Type B pancreatic cell (in vitro differentiated cells): ENCODE data around the gene SLC2A5. TPM values are rescaled to one million over a fixed set of nuclear protein-coding genes. Genes with fewer than 3 reads are reported as not detected.

ENCODE experiments used
- DNase-seq: peaks from one replicate; pipeline ENCODE4 v3.0.0; 2021; ENCODE audit warnings: mixed read lengths; ENCODE audit not compliant: unreplicated experiment; ENCODE audit errors: extremely low spot score
- H3K27ac Mint-ChIP-seq: 2 replicates; pipeline ENCODE4 v1.8.0; 2021; ENCODE audit warnings: mild to moderate bottlenecking, mixed read lengths
- H3K27me3 Mint-ChIP-seq: 2 replicates; pipeline ENCODE4 v1.8.0; 2021; ENCODE audit warnings: mixed read lengths
- H3K36me3 Mint-ChIP-seq: 2 replicates; pipeline ENCODE4 v1.8.0; 2021; ENCODE audit warnings: mixed read lengths
- H3K4me1 Mint-ChIP-seq: one replicate; pipeline ENCODE4 v1.8.0; 2021; ENCODE audit warnings: mixed read lengths; ENCODE audit not compliant: unreplicated experiment
- H3K4me3 Mint-ChIP-seq: 2 replicates; pipeline ENCODE4 v1.8.0; 2021; ENCODE audit warnings: mild to moderate bottlenecking, mixed read lengths
- H3K9me3 Mint-ChIP-seq: 2 replicates; pipeline ENCODE4 v1.8.0; 2021; ENCODE audit warnings: mixed read lengths
- total RNA-seq: library from RNA; stranded (reverse); gene quantifications from 2 replicates; pipeline ENCODE4 v1.2.1, GENCODE V29; 2021; ENCODE audit warnings: low replicate concordance
- TF ChIP-seq, protein P1 (sequence below): fragments of 200-600 bp; sonication (generic); conservative IDR thresholded peaks from 2 replicates; pipeline ENCODE4 v1.5.0; 2021; ENCODE audit warnings: antibody characterized with exemption, mild to moderate bottlenecking

The SLC2A5 gene
- total RNA-seq, 1 donor from 2014 or later: 2.7 TPM

DNA sequence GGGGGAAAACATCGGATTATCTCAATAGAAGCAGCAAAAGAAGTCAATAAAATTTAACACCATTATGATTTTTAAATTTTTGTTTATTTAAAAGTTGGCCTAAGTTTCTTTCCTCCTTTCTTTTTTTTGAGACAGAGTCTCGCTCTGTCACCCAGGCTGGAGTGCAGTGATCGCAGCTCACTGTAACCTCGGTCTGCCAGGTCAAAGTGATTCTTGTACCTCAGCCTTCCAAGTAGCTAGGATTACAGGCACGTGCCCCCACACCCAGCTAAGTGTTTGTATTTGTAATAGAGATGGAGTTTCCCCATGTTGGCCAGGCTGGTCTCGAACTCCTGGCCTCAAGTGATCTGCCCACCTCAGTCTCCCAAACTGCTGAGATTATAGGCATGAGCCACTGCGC lies 20.9 kb downstream of the SLC2A5 start:
- no peak overlapping the region for H3K4me3 Mint-ChIP-seq
- no peak overlapping the region for H3K27ac Mint-ChIP-seq
- TF ChIP-seq, protein P1, sequence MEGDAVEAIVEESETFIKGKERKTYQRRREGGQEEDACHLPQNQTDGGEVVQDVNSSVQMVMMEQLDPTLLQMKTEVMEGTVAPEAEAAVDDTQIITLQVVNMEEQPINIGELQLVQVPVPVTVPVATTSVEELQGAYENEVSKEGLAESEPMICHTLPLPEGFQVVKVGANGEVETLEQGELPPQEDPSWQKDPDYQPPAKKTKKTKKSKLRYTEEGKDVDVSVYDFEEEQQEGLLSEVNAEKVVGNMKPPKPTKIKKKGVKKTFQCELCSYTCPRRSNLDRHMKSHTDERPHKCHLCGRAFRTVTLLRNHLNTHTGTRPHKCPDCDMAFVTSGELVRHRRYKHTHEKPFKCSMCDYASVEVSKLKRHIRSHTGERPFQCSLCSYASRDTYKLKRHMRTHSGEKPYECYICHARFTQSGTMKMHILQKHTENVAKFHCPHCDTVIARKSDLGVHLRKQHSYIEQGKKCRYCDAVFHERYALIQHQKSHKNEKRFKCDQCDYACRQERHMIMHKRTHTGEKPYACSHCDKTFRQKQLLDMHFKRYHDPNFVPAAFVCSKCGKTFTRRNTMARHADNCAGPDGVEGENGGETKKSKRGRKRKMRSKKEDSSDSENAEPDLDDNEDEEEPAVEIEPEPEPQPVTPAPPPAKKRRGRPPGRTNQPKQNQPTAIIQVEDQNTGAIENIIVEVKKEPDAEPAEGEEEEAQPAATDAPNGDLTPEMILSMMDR: no peak
- no peak for DNase-seq
- no peaks in the 10 kb centered on the region for H3K4me1 Mint-ChIP-seq
- no peaks in the 10 kb centered on the region for H3K36me3 Mint-ChIP-seq
- H3K9me3 Mint-ChIP-seq: no peaks in the 10 kb centered on the region
- H3K27me3 Mint-ChIP-seq: peaks cover 4% of the 10 kb centered on the region

DNA sequence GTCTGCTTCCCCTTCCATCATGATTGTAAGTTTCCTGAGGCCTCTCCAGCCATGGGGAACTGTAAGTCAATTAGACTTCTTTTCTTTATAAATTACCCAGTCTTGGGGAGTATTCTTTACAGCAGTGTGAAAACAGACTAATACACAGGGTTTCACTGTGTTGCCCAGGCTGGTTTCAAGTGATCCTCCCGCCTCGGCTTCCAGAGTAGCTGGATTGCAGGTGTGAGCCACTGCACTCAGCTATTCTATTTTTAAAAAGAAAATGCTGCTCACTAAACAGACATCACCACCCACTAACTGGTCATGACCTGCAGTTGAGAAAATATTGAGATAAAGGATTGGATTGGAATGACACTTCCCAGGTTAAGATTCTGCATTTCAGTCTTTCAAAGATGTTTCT lies 22.4 kb downstream of the SLC2A5 start:
- Mint-ChIP-seq H3K4me1 (no peaks in the 10 kb centered on the region), H3K4me3 (no peak overlapping the region), H3K27ac (no peak overlapping the region), H3K36me3 (no peaks in the 10 kb centered on the region), H3K9me3 (no peaks in the 10 kb centered on the region), H3K27me3 (no peaks in the 10 kb centered on the region)
- TF ChIP-seq, protein P1: no peak
- no peak for DNase-seq

DNA sequence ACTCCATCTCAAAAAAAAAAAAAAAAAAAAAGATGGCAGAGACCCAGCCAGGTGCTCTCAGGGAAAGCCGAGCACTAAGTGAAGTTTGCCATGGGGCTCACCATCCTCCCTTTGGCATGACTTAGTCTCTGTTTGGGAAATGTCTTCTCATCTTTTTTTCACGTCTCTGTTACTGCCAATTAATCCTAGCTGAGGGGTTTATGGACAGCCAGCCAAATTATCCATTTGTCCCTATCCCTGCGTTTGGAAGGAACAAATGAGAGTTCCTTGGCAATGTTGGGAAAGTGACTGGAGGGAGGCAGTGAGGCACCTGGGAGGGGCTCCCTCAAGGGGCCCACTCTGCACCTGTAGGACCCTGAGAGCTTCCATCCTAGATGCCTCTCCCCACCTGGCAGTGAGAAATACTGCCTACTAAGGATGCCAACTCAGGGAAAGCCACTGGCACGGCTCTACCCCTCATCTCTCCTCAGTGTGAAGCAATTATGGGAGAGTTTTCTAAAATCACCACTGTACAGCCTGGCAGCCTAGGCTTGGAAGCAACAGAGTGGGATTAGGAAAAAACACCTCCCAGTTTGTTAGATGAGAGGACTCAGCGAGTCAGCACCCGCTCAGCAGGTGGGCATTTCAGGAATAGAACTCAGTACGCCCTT lies 23.4 kb downstream of the SLC2A5 start:
- H3K4me3 Mint-ChIP-seq: no peak overlapping the region
- H3K27ac Mint-ChIP-seq: no peak overlapping the region
- H3K27me3 Mint-ChIP-seq: peaks cover under 1% of the 10 kb centered on the region
- TF ChIP-seq, protein P1: no peak
- no peak for DNase-seq
- H3K9me3 Mint-ChIP-seq: no peaks in the 10 kb centered on the region
- no peaks in the 10 kb centered on the region for H3K4me1 Mint-ChIP-seq
- H3K36me3 Mint-ChIP-seq: no peaks in the 10 kb centered on the region

DNA sequence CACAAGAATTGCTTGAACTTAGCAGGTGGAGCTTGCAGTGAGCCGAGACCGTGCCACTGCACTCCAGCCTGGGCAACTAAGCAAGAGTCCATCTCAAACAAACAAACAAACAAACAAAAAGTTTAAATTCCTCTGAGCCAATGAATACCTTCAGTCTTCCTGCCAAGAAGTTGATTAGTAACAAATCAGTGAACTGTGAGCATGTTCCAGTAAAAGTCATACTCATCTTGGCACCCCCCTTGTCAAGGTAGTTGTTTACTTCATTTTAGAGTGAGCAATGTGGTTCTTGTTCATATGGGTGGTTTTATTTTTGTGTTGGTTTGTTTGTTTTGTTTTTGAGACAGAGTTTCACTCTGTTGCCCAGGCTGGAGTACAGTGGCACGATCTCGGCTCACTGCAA lies 25.2 kb downstream of the SLC2A5 start:
- Mint-ChIP-seq H3K36me3 (no peaks in the 10 kb centered on the region), H3K27me3 (peaks cover 6% of the 10 kb centered on the region), H3K27ac (no peak overlapping the region), H3K4me3 (no peak overlapping the region), H3K9me3 (no peaks in the 10 kb centered on the region), H3K4me1 (no peaks in the 10 kb centered on the region)
- DNase-seq: no peak
- TF ChIP-seq, protein P1: no peak

DNA sequence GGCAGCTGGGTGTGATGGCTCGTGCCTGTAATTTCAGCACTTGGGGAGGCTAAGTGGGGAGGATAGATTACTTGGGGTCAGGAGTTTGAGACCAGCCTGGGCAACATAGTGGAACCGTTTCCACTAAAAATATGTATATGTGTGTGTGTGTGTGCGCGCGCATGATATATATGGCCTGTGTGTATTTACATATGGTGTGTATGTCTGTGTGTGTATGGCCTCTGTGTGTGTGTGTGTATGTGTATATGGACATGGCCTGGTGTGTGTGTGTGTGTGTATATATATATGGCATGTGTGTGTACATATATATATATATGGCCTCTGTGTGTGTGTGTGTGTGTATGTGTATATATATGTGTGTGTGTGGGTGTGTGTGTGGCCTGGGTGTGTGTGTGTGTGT lies 27.2 kb downstream of the SLC2A5 start:
- Mint-ChIP-seq H3K36me3 (no peaks in the 10 kb centered on the region), H3K27me3 (peaks cover 6% of the 10 kb centered on the region), H3K9me3 (no peaks in the 10 kb centered on the region), H3K27ac (no peak overlapping the region), H3K4me3 (no peak overlapping the region), H3K4me1 (no peaks in the 10 kb centered on the region)
- no peak for DNase-seq
- TF ChIP-seq, protein P1: no peak
